Sigmoid colon (tissue), 7 donors: Measurements from ENCODE around the gene DIAPH1. TPM values are rescaled to one million over a fixed set of nuclear protein-coding genes. Genes with fewer than 3 reads are reported as not detected.
A peak's percentile ranks its signal among the peaks of the same experiment; 100 is the strongest.

Experiments
- DNase-seq: peaks from one replicate; pipeline ENCODE4 v3.0.0-alpha.2; 2019
- H3K27ac ChIP-seq, 4 donors: fragments of 200-600 bp; sonication (generic); one replicate each; pipeline ENCODE4 v1.5.1; 2016 to 2019; ENCODE audit warnings: mild to moderate bottlenecking in 1 of 4
- H3K27me3 ChIP-seq, 3 donors: fragments of 200-600 bp; sonication (generic); one replicate each; pipeline ENCODE4 v1.5.1; 2019; ENCODE audit warnings: mild to moderate bottlenecking in 1 of 3
- H3K36me3 ChIP-seq, 4 donors: fragments of 200-600 bp; sonication (generic); one replicate each; pipeline ENCODE4 v1.5.1; 2016 to 2019
- H3K4me1 ChIP-seq, 4 donors: fragments of 200-600 bp; sonication (generic); one replicate each; pipeline ENCODE4 v1.5.1; 2017 to 2019
- H3K4me3 ChIP-seq, 4 donors: fragments of 200-600 bp; sonication (generic); one replicate each; pipeline ENCODE4 v1.5.1; 2017 to 2019; ENCODE audit warnings: mild to moderate bottlenecking in 2 of 4, moderate library complexity in 1 of 4
- H3K9me3 ChIP-seq, 4 donors: fragments of 200-600 bp in 3 of 4; sonication (generic) in 3 of 4; one replicate each; pipeline versions ENCODE4 v1.5.1 to v1.6.1; 2013 to 2019
- CTCF ChIP-seq, 4 experiments: fragments of 450-650 bp in 3 of 4; fragments of 200-600 bp in 1 of 4; IDR thresholded peaks; one replicate each; pipeline ENCODE4 v1.5.1; 2016 to 2019; ENCODE audit warnings: antibody characterized with exemption in 4 of 4, mild to moderate bottlenecking in 3 of 4, moderate library complexity in 2 of 4
- EP300 ChIP-seq, 4 donors: sonication (generic); formaldehyde crosslinking; IDR thresholded peaks; one replicate each; pipeline ENCODE4 v1.6.1; 2017; ENCODE audit warnings: antibody characterized with exemption in 4 of 4
- POLR2A ChIP-seq, 2 donors: fragments of 450-650 bp; IDR thresholded peaks; one replicate each; pipeline ENCODE4 v1.6.1; 2016; ENCODE audit warnings: antibody characterized with exemption in 2 of 2, mild to moderate bottlenecking in 2 of 2, moderate library complexity in 2 of 2
- POLR2AphosphoS5 ChIP-seq, 4 donors: sonication (generic); formaldehyde crosslinking; IDR thresholded peaks; one replicate each; pipeline ENCODE4 v1.6.1; 2017; ENCODE audit warnings: antibody characterized with exemption in 4 of 4
- WGBS, 2 donors: extraction: QIAGEN DNeasy Blood & Tissue Kit; methylation state at CpG; one replicate each; pipeline ENCODE4 v1.1.7; 2013; 5-methylcytosine and 5-hydroxymethylcytosine counted together
- intact Hi-C: fragments of 100-400 bp; cut with DNase I; formaldehyde crosslinking; loops from one replicate; pipeline ENCODE4 v1.15.1; 2023
- polyA plus RNA-seq, 3 donors: library from polyadenylated mRNA; stranded (reverse); fragments of 200-250 nt; gene quantifications; one replicate each; pipeline ENCODE4 v1.2.3, GENCODE V29; 2013
- total RNA-seq, 4 donors: library from RNA; depleted of rRNA; stranded (reverse); fragments of >200 nt; gene quantifications; one replicate each; pipeline ENCODE4 v1.1.0, GENCODE V29; 2016
- donor health status: healthy with polysubstance abuse.
- donor health status: Bipolar disorder and iron deficiency.
- donor health status: healthy.

The DIAPH1 gene
- total and polyA plus RNA-seq, 7 donors: 14.4 to 105 (median 26.9) TPM

DNA sequence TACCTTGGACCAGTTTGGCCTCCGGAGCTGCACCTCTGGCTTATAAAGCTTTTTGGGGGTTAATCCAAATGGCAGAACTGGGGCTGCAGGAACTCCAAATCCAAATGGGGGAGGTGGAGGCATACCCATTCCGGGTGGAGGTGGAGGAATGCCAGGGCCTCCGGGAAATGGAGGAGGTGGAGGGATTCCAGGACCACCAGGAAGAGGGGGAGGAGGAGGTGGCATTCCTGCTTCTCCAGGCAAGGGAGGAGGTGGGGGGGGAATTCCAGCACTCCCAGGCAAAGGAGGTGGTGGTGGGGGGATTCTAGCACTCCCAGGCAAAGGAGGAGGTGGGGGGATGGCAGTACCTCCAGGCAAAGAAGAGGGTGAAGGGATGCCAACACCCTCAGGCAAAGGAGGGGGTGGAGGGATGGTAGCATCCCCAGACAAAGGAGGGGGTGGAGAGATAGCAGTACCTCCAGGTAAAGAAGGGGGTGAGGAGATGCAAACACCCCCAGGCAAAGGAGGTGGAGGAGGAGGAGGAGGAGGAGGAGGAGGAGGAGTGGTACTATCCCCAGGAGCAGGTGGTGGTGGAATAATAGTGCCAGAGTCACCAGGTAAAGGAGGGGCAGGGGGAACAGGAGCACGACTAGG lies 45.2 kb downstream of the DIAPH1 start:
- H3K27me3 ChIP-seq: no peaks in the 10 kb centered on the region
- no peak overlapping the region for H3K27ac ChIP-seq
- H3K36me3 ChIP-seq: peaks cover 0 to 82% (median 28%) of the 10 kb centered on the region in 4 donors
- no peak for DNase-seq
- no peak overlapping the region for H3K4me3 ChIP-seq
- H3K4me1 ChIP-seq: no peaks in the 10 kb centered on the region
- no peaks in the 10 kb centered on the region for H3K9me3 ChIP-seq
- 92 to 94% methylated on average over 4 of the region's 4 CpGs for WGBS, 2 donors
- intact Hi-C loops: no loop called here
- TF ChIP-seq POLR2A (IDR thresholded peaks at IDR 0.05) (no peak), EP300 (IDR thresholded peaks at IDR 0.05) (no peak), POLR2AphosphoS5 (IDR thresholded peaks at IDR 0.05) (no peak), CTCF (IDR thresholded peaks at IDR 0.05) (no peak)

DNA sequence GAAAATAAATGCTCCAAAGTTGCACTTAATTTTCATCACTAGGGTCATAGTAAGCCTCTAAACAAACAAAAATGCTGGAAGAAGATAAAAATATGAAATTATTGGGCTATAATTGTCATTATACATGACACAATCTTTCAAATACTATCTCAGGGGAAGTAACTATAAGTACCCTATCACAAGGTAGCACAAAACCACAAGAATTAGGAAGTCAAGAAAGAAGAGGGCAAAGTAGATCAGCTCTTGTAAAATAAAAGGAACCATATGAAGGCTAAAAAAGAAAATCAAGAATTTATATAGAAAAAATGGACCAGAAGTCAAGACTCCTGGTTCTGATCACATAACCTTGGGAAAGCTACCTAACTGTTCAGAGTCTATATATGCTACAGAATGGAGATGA lies 48.1 kb downstream of the DIAPH1 start:
- Histone ChIP-seq H3K4me1 (no peaks in the 10 kb centered on the region), H3K36me3 (peaks cover 0 to 53% (median 7%) of the 10 kb centered on the region in 4 donors), H3K27me3 (no peaks in the 10 kb centered on the region), H3K27ac (no peak overlapping the region), H3K9me3 (no peaks in the 10 kb centered on the region), H3K4me3 (no peak overlapping the region)
- intact Hi-C loops: no loop called here
- TF ChIP-seq POLR2A (IDR thresholded peaks at IDR 0.05): no peak
- no peak for TF ChIP-seq POLR2AphosphoS5 (IDR thresholded peaks at IDR 0.05)
- TF ChIP-seq CTCF (IDR thresholded peaks at IDR 0.05): no peak
- TF ChIP-seq EP300 (IDR thresholded peaks at IDR 0.05): no peak
- no peak for DNase-seq

DNA sequence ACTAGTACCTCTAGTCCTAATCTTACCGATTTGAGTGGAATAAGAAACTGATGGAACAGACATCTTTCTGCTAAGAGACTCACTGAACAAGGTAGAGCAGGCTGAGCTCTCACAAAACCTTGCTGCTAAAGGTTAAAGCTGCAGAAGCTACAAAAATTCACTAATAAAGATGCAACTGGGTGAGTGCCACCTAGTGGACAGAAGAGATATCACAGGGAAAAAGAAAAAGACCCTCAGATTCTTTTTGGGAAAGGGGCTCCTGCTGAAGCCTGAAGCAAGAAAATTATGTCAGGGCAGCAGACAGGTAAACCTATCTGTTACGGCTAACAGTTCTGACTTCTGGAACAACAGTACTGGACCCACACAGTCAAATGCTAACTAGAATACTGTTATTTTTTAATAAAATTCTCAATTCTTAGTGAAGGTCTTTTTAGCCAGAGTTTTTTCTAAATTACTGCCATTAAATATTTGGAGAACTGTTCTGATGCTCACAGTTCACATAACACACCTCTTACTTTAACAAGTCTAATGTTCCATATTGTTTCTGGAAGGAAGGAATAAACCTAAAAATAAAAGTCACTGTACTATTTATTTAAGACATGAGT lies 51.2 kb downstream of the DIAPH1 start:
- 45 to 51% methylated on average over 2 of the region's 2 CpGs for WGBS, 2 donors
- no peaks in the 10 kb centered on the region for H3K9me3 ChIP-seq
- intact Hi-C loops: no loop called here
- no peak overlapping the region for H3K27ac ChIP-seq
- no peak overlapping the region for H3K4me3 ChIP-seq
- no peaks in the 10 kb centered on the region for H3K27me3 ChIP-seq
- peaks cover 0 to 25% (median 2%) of the 10 kb centered on the region in 4 donors for H3K36me3 ChIP-seq
- no peak for DNase-seq
- TF ChIP-seq EP300 (IDR thresholded peaks at IDR 0.05): no peak
- TF ChIP-seq CTCF (IDR thresholded peaks at IDR 0.05): peak; percentile 47 to 92 (median 61)
- H3K4me1 ChIP-seq: no peaks in the 10 kb centered on the region

DNA sequence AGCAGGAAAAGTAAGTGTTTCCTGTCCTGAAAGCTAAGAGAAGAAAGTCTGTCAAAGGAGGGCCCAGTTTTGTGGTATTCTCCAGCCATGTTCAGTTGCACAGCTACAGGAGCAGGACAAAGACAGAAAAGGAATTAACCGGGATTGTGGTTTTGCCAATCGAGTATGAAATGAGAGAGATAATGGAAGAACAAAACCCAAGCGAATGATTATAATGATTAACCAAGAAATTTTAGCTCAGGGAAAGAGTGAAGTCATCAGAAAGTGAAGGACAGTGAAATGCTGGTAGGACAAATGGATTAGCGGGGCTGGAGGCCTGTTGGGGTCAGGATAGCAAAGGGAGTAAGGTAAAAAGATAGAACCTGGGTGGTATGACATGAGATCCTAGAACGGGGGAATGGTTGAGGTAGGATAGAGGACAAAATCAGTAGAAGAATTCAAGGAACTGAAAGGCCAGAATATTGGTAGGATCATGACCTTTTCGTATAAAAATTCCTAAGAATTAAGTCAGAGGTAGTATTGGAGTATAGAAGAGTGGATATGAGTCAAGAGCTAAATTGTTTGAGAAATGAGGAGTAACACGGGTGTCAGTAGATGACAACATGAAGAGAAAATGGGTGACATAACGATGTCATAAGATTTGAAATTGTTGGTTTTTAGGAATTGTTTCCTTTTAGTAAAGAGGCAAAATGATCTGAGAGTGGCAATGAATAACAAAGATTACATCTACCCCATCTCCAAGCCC lies 52.8 kb downstream of the DIAPH1 start:
- intact Hi-C loops: no loop called here
- WGBS, 2 donors: 94% methylated on average over 8 of the region's 8 CpGs
- peaks cover 0 to 8% (median 5%) of the 10 kb centered on the region in 4 donors for H3K4me1 ChIP-seq

More for the DNA sequence above, 52.8 kb downstream of the DIAPH1 start:
- no peak overlapping the region for H3K27ac ChIP-seq
- H3K27me3 ChIP-seq: no peaks in the 10 kb centered on the region
- DNase-seq: no peak
- H3K4me3 ChIP-seq: no peak overlapping the region
- no peaks in the 10 kb centered on the region for H3K9me3 ChIP-seq
- TF ChIP-seq CTCF (IDR thresholded peaks at IDR 0.05) (no peak), EP300 (IDR thresholded peaks at IDR 0.05) (no peak), POLR2A (IDR thresholded peaks at IDR 0.05) (no peak), POLR2AphosphoS5 (IDR thresholded peaks at IDR 0.05) (no peak)
- peaks cover 0 to 9% (median 0%) of the 10 kb centered on the region in 4 donors for H3K36me3 ChIP-seq
